NCI-H1436 (cell line): ENCODE results near the gene OR56A1.

ENCODE experiments used
- DNase-seq: peaks from one replicate; lab custom pipeline; 2025; lab: John Stamatoyannopoulos, UW

The OR56A1 gene

DNA sequence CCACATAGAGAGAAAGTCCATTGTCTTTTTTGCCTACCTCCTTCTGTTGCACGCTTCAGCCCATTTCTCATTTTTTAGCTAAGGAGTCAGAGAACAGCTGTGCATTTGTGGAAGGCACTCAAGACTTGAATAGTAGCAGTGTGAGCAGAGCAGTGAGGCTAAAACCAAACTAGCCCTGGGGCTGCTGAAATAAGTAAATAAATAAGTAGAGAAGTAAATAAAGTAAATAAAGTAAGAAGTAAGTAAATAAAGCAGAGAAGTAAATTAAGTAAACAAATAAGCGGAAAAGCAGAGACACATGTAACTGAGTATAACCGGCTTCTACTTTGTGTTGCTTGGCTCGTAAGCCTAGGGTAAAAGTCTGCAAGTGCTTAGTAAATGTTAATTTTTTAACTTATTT, 41.4 kb downstream of the OR56A1 start:
- DNase-seq: no peak

DNA sequence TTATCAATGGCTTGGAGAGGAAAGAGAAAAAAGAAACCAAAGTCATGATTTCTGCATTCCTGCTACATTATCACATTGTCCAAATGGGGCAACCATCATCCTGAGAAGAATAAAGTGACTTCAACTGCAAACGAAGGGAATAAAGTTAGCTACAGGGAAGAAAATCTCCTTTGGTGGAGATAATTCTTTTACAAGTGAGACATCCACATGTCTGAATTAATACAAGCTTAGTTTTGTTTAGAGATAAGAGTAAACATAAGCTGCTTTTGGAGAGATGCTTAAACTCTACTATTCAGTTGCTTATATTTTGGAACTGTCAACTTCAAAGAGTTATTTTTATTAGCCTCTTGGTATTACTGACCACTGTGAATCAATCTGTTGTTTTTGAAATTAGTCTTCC, 43.7 kb downstream of the OR56A1 start, which contains the start of gene OR52L1:
OR52L1 (minus strand) TSS at position 101 of the 400 bp plus-strand sequence; CDS start at position 46, 55 bp downstream.
- no peak for DNase-seq

DNA sequence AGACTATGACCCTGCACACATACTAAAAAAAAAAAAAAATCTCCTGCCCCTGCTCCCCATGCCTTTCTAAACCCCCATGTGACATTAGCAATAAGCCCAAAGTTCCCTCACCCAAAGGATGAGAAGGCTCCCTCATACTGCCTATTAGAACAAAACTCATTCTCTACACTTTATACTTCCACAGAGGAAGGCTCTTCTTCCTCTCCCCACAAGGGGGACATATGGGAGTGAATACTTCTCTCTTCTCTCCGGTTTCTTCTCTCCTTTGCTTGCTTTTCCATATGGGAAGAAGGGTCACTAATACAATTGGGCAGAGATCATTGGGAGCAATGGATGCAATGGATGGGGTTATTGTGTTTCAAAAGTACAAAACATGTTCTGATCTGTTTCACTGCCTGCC, 47.1 kb downstream of the OR56A1 start:
- no peak for DNase-seq

DNA sequence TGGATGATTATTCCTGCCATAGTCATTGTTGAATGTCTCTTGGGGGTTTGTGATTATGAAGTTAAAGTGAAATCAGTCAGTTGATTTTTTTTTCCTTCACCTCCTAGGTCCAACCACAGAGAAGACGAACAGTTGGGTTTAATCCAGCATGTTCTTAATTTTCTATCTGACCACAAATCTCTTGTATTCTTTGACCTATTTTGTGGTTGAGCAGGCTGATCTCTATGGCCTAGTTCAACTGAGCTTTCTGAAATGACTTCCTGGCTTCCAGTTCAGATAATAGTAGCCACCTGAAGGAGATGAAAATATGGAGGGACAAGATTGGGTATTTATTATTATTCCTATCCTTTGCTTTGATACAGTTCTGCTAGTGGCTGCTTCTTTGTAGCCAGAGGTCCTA, 57.0 kb downstream of the OR56A1 start:
- no peak for DNase-seq
